A673 (cell line): ENCODE measurements around the gene GLRA3.

ENCODE experiments used
- EZH2 ChIP-seq: fragments of 200-600 bp; sonication (generic); IDR thresholded peaks from 2 replicates; pipeline ENCODE4 v1.6.1; 2017; ENCODE audit warnings: borderline replicate concordance, low read depth, mild to moderate bottlenecking, mixed read lengths, antibody characterized with exemption, low read length; ENCODE audit not compliant: poor library complexity, severe bottlenecking
- TF ChIP-seq, protein P1 (sequence below): fragments of 300-800, 200-600 bp; sonication (generic); conservative IDR thresholded peaks from 2 replicates; pipeline ENCODE4 v1.5.1; 2017; ENCODE audit warnings: low read depth, mild to moderate bottlenecking, antibody characterized with exemption, low read length, moderate library complexity, mixed read lengths

DNA sequence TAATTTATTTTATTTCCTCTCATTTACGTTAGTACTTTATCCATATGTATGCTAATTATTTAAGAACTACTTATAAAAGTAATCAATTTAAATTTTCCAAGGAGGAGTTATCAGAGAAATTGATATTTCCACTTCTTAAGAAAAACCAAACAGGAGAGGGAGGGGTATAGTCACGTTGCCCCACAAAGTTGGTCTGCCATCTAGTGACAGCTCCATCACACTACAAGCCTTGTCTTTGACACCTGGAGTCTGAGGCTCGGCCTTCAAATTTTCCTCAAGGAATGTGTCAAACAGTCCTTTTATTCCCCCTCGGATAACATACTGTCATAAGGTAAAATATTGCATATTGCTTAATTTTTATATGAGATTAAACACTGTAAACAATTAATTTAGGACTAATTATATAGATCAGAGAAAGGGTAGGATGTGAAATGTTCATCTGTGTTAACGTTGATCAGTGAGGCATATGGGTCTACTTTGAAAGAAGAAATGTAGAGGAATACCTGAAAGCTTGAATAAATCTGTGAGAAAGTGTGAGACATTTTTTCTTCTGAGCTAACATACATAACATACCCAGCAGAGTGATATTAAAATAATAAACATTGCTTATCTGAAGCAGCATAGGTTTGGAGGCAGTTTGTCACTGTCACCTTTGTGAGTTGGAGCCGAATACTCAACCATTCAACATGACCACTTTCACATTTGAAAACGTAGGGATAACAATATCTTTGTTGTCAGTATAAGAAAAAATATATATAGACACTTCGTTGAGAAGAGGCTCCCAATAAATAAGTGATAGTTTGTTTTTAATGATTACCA lies 114.4 kb downstream of the GLRA3 start:
- TF ChIP-seq, protein P1, sequence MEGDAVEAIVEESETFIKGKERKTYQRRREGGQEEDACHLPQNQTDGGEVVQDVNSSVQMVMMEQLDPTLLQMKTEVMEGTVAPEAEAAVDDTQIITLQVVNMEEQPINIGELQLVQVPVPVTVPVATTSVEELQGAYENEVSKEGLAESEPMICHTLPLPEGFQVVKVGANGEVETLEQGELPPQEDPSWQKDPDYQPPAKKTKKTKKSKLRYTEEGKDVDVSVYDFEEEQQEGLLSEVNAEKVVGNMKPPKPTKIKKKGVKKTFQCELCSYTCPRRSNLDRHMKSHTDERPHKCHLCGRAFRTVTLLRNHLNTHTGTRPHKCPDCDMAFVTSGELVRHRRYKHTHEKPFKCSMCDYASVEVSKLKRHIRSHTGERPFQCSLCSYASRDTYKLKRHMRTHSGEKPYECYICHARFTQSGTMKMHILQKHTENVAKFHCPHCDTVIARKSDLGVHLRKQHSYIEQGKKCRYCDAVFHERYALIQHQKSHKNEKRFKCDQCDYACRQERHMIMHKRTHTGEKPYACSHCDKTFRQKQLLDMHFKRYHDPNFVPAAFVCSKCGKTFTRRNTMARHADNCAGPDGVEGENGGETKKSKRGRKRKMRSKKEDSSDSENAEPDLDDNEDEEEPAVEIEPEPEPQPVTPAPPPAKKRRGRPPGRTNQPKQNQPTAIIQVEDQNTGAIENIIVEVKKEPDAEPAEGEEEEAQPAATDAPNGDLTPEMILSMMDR = peak; percentile 84
- TF ChIP-seq EZH2 = no peak
